ENCODE measurements around the gene DOK3.

The DOK3 gene

GRCh38 chr5:177508837-177509236 lies 789 bp downstream of the DOK3 start:
- TF ChIP-seq CTCF (conservative IDR thresholded peaks at IDR 0.05; ENCODE audit: low read depth, low read length) = no peak
- no peak for DNase-seq (ENCODE audit: low read depth)
- no peak overlapping the region for H3K4me3 ChIP-seq (ENCODE audit: low read depth, low read length)

- TF ChIP-seq CTCF (conservative IDR thresholded peaks at IDR 0.05; ENCODE audit: low read depth, low read length) = no peak
- H3K4me3 ChIP-seq (ENCODE audit: low read depth, low read length) = no peak overlapping the region
- no peak for DNase-seq (ENCODE audit: low read depth)
These were observed 1.4 kb downstream of the DOK3 start for GRCh38 chr5:177508221-177508611.

- no peak overlapping the region for H3K4me3 ChIP-seq (ENCODE audit: low read depth, low read length)
- TF ChIP-seq CTCF (conservative IDR thresholded peaks at IDR 0.05; ENCODE audit: low read depth, low read length) = no peak
- DNase-seq (ENCODE audit: low read depth) = no peak
These were observed 1.9 kb downstream of the DOK3 start for GRCh38 chr5:177507596-177508220.

- peak; percentile 58 for DNase-seq (ENCODE audit: low read depth)
- peak; percentile 55 for TF ChIP-seq CTCF (conservative IDR thresholded peaks at IDR 0.05; ENCODE audit: low read depth, low read length)
- H3K4me3 ChIP-seq (ENCODE audit: low read depth, low read length) = no peak overlapping the region
These were observed 2.5 kb downstream of the DOK3 start for GRCh38 chr5:177507165-177507564.

- TF ChIP-seq CTCF (conservative IDR thresholded peaks at IDR 0.05; ENCODE audit: low read depth, low read length) = no peak
- H3K4me3 ChIP-seq (ENCODE audit: low read depth, low read length) = no peak overlapping the region
- DNase-seq (ENCODE audit: low read depth) = no peak
These were observed 4.6 kb downstream of the DOK3 start for GRCh38 chr5:177505075-177505474.

GRCh38 chr5:177504086-177505056 lies 5.3 kb downstream of the DOK3 start:
- TF ChIP-seq CTCF (conservative IDR thresholded peaks at IDR 0.05; ENCODE audit: low read depth, low read length) = no peak
- DNase-seq (ENCODE audit: low read depth) = no peak

More at GRCh38 chr5:177504086-177505056, 5.3 kb downstream of the DOK3 start:
- H3K4me3 ChIP-seq (ENCODE audit: low read depth, low read length) = no peak overlapping the region

All from choroid plexus epithelial cell (primary cell).